GM23248 (cell line): Measurements from ENCODE around the gene DOCK10.

Experiments
- EZH2 ChIP-seq: fragments of 200-600 bp; sonication (generic); IDR thresholded peaks from 2 replicates; pipeline ENCODE4 v1.6.1; 2018; ENCODE audit warnings: antibody characterized with exemption, mild to moderate bottlenecking; ENCODE audit not compliant: insufficient read depth, poor library complexity, severe bottlenecking
- EZH2phosphoT487 ChIP-seq: fragments of 200-600 bp; sonication (generic); IDR thresholded peaks from 2 replicates; pipeline ENCODE4 v1.6.1; 2018; ENCODE audit warnings: antibody characterized with exemption, moderate library complexity, mild to moderate bottlenecking, low read depth; ENCODE audit not compliant: insufficient read depth

GRCh38 chr2:224957540-224958461 lies 84.5 kb downstream of the DOCK10 start:
- TF ChIP-seq EZH2, result no peak
- no peak for TF ChIP-seq EZH2phosphoT487
